ENCODE results near the gene PIAS4.

- no peak for TF ChIP-seq CTCF (IDR thresholded peaks at IDR 0.05)
- no peak for TF ChIP-seq EP300 (IDR thresholded peaks at IDR 0.05)
- TF ChIP-seq POLR2AphosphoS5 (IDR thresholded peaks at IDR 0.05): no peak
Observed at GRCh38 chr19:4033028-4033956, 25.8 kb downstream of the PIAS4 start.
